ENCODE data around the gene KRTAP6-2. TPM values are rescaled to one million over a fixed set of nuclear protein-coding genes. Genes with fewer than 3 reads are reported as not detected.

KRTAP6-2 gene
- total RNA-seq, 1 donor from 2014 or later, result not detected

GRCh38 chr21:30590297-30590696 is 8.4 kb downstream of the KRTAP6-2 start, which contains the start of gene KRTAP22-2:
Gene KRTAP22-2 (minus strand): TSS chr21:30590397.
- H3K9me3 ChIP-seq, result no peaks in the 10 kb centered on the region
- no peaks in the 10 kb centered on the region for H3K27me3 ChIP-seq
- no peaks in the 10 kb centered on the region for H3K36me3 ChIP-seq
- H3K27ac ChIP-seq, result no peak within 1 kb of the TSS
- no peak for TF ChIP-seq CTCF (IDR thresholded peaks at IDR 0.05)
- intact Hi-C loops (cut with DNase I), result no loop called here
- DNase-seq (ENCODE audit: low spot score in 2 of 2), result no peak
- H3K4me3 ChIP-seq, result no peak within 1 kb of the TSS
- H3K4me1 ChIP-seq, result no peaks in the 10 kb centered on the region

- intact Hi-C loops (cut with DNase I), result no loop called here
- H3K27ac ChIP-seq, result no peak overlapping the region
- H3K4me3 ChIP-seq, result no peak overlapping the region
- no peak for DNase-seq (ENCODE audit: low spot score in 2 of 2)
- no peaks in the 10 kb centered on the region for H3K9me3 ChIP-seq
- no peak for TF ChIP-seq CTCF (IDR thresholded peaks at IDR 0.05)
- no peaks in the 10 kb centered on the region for H3K27me3 ChIP-seq
- no peaks in the 10 kb centered on the region for H3K4me1 ChIP-seq
- H3K36me3 ChIP-seq, result no peaks in the 10 kb centered on the region
These were observed 15.8 kb downstream of the KRTAP6-2 start for GRCh38 chr21:30582870-30583269.

- Histone ChIP-seq H3K27me3 (no peaks in the 10 kb centered on the region), H3K36me3 (no peaks in the 10 kb centered on the region), H3K4me1 (no peaks in the 10 kb centered on the region), H3K9me3 (no peaks in the 10 kb centered on the region), H3K4me3 (no peak overlapping the region), H3K27ac (no peak overlapping the region)
- no peak for TF ChIP-seq CTCF (IDR thresholded peaks at IDR 0.05)
- DNase-seq (ENCODE audit: low spot score in 2 of 2), result no peak
- intact Hi-C loops (cut with DNase I), result no loop called here
These were observed 18.6 kb downstream of the KRTAP6-2 start for GRCh38 chr21:30580132-30580531.

GRCh38 chr21:30579346-30579745 is 19.4 kb downstream of the KRTAP6-2 start:
- no peaks in the 10 kb centered on the region for H3K36me3 ChIP-seq
- DNase-seq (ENCODE audit: low spot score in 2 of 2), result no peak
- intact Hi-C loops (cut with DNase I), result no loop called here
- no peaks in the 10 kb centered on the region for H3K9me3 ChIP-seq
- no peak for TF ChIP-seq CTCF (IDR thresholded peaks at IDR 0.05)
- no peak overlapping the region for H3K27ac ChIP-seq
- H3K27me3 ChIP-seq, result no peaks in the 10 kb centered on the region
- H3K4me3 ChIP-seq, result no peak overlapping the region
- H3K4me1 ChIP-seq, result no peaks in the 10 kb centered on the region

- no peaks in the 10 kb centered on the region for H3K27me3 ChIP-seq
- H3K4me3 ChIP-seq, result no peak overlapping the region
- H3K9me3 ChIP-seq, result no peaks in the 10 kb centered on the region
- intact Hi-C loops (cut with DNase I), result no loop called here
- no peak for DNase-seq (ENCODE audit: low spot score in 2 of 2)
- no peaks in the 10 kb centered on the region for H3K36me3 ChIP-seq
- TF ChIP-seq CTCF (IDR thresholded peaks at IDR 0.05), result no peak
- no peaks in the 10 kb centered on the region for H3K4me1 ChIP-seq
- H3K27ac ChIP-seq, result no peak overlapping the region
These were observed 20.9 kb downstream of the KRTAP6-2 start for GRCh38 chr21:30577766-30578165.

- TF ChIP-seq CTCF (IDR thresholded peaks at IDR 0.05), result no peak
- intact Hi-C loops (cut with DNase I), result no loop called here
- H3K27me3 ChIP-seq, result no peaks in the 10 kb centered on the region
- H3K4me1 ChIP-seq, result no peaks in the 10 kb centered on the region
- no peak overlapping the region for H3K4me3 ChIP-seq
- H3K27ac ChIP-seq, result no peak overlapping the region
- H3K9me3 ChIP-seq, result no peaks in the 10 kb centered on the region
- DNase-seq (ENCODE audit: low spot score in 2 of 2), result no peak
- no peaks in the 10 kb centered on the region for H3K36me3 ChIP-seq
These were observed 31.1 kb downstream of the KRTAP6-2 start for GRCh38 chr21:30567617-30568016.
